Activated naive CD8-positive, alpha-beta T cell (primary cell): Measurements from ENCODE around the gene ANO2.
"Not testable (repeated sequence)": the region's sequence is repeated elsewhere in the genome, so short reads cannot be mapped to it uniquely, and the experiment has no call there.

Experiments
- H3K27ac Mint-ChIP-seq: one replicate; pipeline ENCODE4 v1.8.0; 2021; ENCODE audit warnings: mixed read lengths
- H3K27me3 Mint-ChIP-seq: one replicate; pipeline ENCODE4 v1.8.0; 2021; ENCODE audit warnings: mixed read lengths
- H3K36me3 Mint-ChIP-seq: one replicate; pipeline ENCODE4 v1.8.0; 2021; ENCODE audit warnings: mixed read lengths
- H3K4me1 Mint-ChIP-seq: one replicate; pipeline ENCODE4 v1.8.0; 2021; ENCODE audit warnings: low read depth, mixed read lengths
- H3K4me3 Mint-ChIP-seq: one replicate; pipeline ENCODE4 v1.8.0; 2021; ENCODE audit warnings: mild to moderate bottlenecking, mixed read lengths
- H3K9me3 Mint-ChIP-seq: one replicate; pipeline ENCODE4 v1.8.0; 2021; ENCODE audit warnings: low read depth, mixed read lengths

ANO2 gene

DNA sequence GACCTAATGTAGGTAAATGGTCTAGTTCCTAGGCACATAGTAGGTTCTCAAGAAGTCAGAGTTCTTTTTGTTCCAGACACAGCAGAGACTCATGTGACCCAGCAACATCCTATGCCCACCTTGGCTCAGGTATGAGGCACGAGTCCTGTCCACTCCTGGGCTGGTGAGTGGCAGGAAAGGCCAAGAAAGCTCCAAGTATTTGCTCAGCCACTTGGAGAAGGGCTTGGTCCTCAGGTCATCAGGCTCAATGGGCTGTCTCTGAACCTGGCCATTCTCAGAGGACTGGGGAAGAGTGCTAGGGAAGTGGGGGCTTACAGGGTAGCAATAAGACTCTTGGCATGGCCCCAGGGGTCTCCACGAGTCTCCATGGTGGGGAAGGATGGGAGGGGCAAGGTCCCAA lies 260.1 kb downstream of the ANO2 start:
- H3K27me3 Mint-ChIP-seq, result peaks cover 4% of the 10 kb centered on the region
- no peak overlapping the region for H3K4me3 Mint-ChIP-seq
- H3K4me1 Mint-ChIP-seq, result no peaks in the 10 kb centered on the region
- H3K9me3 Mint-ChIP-seq, result no peaks in the 10 kb centered on the region
- no peak overlapping the region for H3K27ac Mint-ChIP-seq
- H3K36me3 Mint-ChIP-seq, result no peaks in the 10 kb centered on the region

GRCh38 chr12:5682581-5682980 lies 262.5 kb downstream of the ANO2 start:
- H3K4me1 Mint-ChIP-seq, result no peaks in the 10 kb centered on the region
- no peaks in the 10 kb centered on the region for H3K36me3 Mint-ChIP-seq
- peaks cover 6% of the 10 kb centered on the region for H3K27me3 Mint-ChIP-seq
- H3K4me3 Mint-ChIP-seq, result no peak overlapping the region
- H3K9me3 Mint-ChIP-seq, result no peaks in the 10 kb centered on the region
- no peak overlapping the region for H3K27ac Mint-ChIP-seq

GRCh38 chr12:5678176-5678575 lies 266.9 kb downstream of the ANO2 start:
- no peaks in the 10 kb centered on the region for H3K9me3 Mint-ChIP-seq
- H3K27me3 Mint-ChIP-seq, result peaks cover 5% of the 10 kb centered on the region

GRCh38 chr12:5669624-5670023 lies 275.4 kb downstream of the ANO2 start:
- not testable (repeated sequence) for H3K27ac Mint-ChIP-seq, H3K4me3 Mint-ChIP-seq, H3K36me3 Mint-ChIP-seq, H3K27me3 Mint-ChIP-seq, H3K9me3 Mint-ChIP-seq, H3K4me1 Mint-ChIP-seq

More at GRCh38 chr12:5678176-5678575, 266.9 kb downstream of the ANO2 start:
- Mint-ChIP-seq H3K4me3 (no peak overlapping the region), H3K36me3 (no peaks in the 10 kb centered on the region), H3K4me1 (no peaks in the 10 kb centered on the region), H3K27ac (no peak overlapping the region)

- Mint-ChIP-seq H3K4me1 (no peaks in the 10 kb centered on the region), H3K9me3 (no peaks in the 10 kb centered on the region), H3K4me3 (no peak overlapping the region), H3K27ac (no peak overlapping the region), H3K36me3 (no peaks in the 10 kb centered on the region), H3K27me3 (peaks cover 2% of the 10 kb centered on the region)
Observed at GRCh38 chr12:5665615-5666014, 279.4 kb downstream of the ANO2 start.

DNA sequence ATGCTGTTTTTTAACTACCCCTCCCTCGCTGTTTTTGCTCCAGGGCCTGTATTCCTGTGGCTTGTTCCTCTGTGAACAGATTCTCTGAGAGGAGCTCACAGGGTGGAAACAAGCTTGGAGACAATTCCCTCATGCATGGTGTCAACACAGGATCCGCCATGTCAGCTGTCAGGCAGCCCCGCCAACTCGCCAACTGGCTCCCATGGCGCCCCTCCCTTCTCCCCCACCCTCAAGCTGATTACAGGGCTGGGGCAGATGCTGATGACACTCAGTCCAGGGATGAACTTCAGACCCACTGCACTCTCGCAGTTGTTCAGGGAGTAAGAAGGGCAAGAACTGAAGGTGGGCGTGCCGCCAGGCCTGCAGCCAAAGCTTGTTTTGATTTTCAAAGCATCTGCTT lies 283.2 kb downstream of the ANO2 start:
- H3K27ac Mint-ChIP-seq, result no peak overlapping the region
- H3K36me3 Mint-ChIP-seq, result no peaks in the 10 kb centered on the region
- no peaks in the 10 kb centered on the region for H3K9me3 Mint-ChIP-seq
- no peaks in the 10 kb centered on the region for H3K27me3 Mint-ChIP-seq
- no peak overlapping the region for H3K4me3 Mint-ChIP-seq
- no peaks in the 10 kb centered on the region for H3K4me1 Mint-ChIP-seq

DNA sequence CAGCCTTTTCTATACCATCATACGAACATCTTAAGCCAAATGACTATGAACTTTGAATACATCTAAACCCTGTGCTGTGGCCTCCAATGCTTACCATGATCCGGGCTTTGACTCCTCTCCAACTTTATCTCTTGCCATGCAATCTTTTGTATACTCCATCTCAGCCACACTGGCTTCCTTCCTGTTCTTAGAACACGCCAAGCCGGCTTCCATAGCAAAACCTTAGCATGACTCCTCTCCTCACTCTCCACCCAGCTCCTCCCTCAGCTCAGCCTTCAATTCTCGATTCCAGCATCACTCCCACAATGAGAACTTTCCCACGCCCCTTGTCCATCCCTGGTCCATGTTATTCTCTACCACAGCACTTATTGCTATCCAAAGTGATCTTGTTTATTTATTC lies 284.8 kb downstream of the ANO2 start:
- no peak overlapping the region for H3K27ac Mint-ChIP-seq
- H3K27me3 Mint-ChIP-seq, result no peaks in the 10 kb centered on the region
- H3K4me3 Mint-ChIP-seq, result no peak overlapping the region
- no peaks in the 10 kb centered on the region for H3K9me3 Mint-ChIP-seq
- no peaks in the 10 kb centered on the region for H3K4me1 Mint-ChIP-seq
- H3K36me3 Mint-ChIP-seq, result no peaks in the 10 kb centered on the region

GRCh38 chr12:5658339-5658941 lies 286.6 kb downstream of the ANO2 start:
- H3K4me3 Mint-ChIP-seq, H3K27ac Mint-ChIP-seq, H3K27me3 Mint-ChIP-seq, H3K4me1 Mint-ChIP-seq, H3K36me3 Mint-ChIP-seq, H3K9me3 Mint-ChIP-seq: not testable (repeated sequence)

DNA sequence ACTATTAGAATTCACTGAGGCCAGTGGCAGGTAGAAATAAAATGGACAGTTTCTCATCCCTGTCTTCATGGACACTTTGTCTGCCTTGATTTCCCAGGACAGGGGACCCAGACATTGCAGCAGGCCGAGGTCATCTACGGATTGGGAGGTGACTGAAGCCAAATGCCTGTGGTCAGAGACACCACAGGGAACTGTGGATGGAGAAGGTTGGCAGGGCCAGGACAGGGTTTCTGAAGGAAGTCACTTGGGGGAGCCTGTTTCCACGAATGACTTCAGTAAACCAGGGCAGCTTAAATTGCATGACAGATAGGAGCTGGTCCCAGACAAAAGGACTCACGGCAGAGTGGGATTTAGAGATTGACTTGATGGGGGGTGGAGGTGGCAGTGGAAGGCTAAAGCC lies 288.2 kb downstream of the ANO2 start:
- Mint-ChIP-seq H3K36me3 (no peaks in the 10 kb centered on the region), H3K4me1 (no peaks in the 10 kb centered on the region), H3K27me3 (peaks cover 2% of the 10 kb centered on the region), H3K9me3 (no peaks in the 10 kb centered on the region), H3K27ac (no peak overlapping the region), H3K4me3 (no peak overlapping the region)

DNA sequence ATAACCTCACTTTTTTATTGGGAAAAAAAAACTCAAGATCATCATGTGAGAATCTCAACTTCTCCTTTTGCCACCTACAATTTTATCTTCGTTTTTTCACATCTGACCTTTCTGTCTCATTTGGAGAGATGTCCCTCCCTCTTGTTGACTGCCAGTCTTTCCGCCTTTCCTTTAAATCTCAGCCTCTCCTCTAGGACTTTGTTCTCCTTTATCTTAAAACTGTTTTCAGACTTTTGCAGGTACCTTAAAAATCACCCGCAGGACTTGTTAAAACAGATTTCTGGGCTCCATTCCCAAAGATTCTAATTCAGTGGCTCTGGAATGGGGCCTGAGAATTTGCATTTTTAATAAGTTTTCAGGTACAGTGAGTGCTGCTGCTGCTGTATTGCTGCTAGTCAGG lies 289.9 kb downstream of the ANO2 start:
- H3K27me3 Mint-ChIP-seq, result peaks cover 2% of the 10 kb centered on the region
- no peak overlapping the region for H3K4me3 Mint-ChIP-seq
- H3K27ac Mint-ChIP-seq, result no peak overlapping the region
- H3K36me3 Mint-ChIP-seq, result no peaks in the 10 kb centered on the region
- no peaks in the 10 kb centered on the region for H3K4me1 Mint-ChIP-seq
- no peaks in the 10 kb centered on the region for H3K9me3 Mint-ChIP-seq

- H3K36me3 Mint-ChIP-seq, result no peaks in the 10 kb centered on the region
- no peaks in the 10 kb centered on the region for H3K9me3 Mint-ChIP-seq
- H3K27ac Mint-ChIP-seq, result no peak overlapping the region
- no peaks in the 10 kb centered on the region for H3K4me1 Mint-ChIP-seq
- no peak overlapping the region for H3K4me3 Mint-ChIP-seq
- peaks cover 2% of the 10 kb centered on the region for H3K27me3 Mint-ChIP-seq
Observed at GRCh38 chr12:5654019-5654418, 291.0 kb downstream of the ANO2 start.

DNA sequence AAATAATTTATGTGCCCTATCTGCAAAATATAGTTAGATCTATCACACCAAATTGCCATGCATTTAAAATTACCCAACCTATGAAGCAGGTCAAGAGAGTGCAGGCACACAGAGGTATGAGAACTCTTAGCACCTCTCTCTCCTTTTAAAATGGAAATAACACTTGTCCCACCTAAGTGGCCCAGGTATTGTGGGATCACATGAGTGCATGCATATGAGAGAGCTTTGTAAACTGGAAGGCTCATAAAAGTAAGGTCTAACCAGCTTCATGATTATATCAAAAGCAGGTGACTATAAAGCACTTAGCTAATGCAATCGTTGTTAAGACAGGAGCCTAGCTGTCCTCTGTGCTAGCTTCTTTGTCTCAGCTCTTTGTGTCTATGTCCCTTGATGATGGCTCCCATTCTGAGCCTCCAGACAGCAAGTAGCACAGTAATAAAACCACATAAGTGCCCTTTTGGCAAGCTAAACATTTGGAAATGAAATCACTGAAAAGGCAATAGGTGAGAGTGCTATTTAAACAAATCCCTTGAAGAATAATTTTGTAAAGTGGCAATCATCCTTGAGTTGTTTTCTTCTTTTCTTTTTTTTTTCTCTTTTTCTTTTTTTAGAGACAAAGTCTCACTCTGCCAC lies 294.1 kb downstream of the ANO2 start:
- Mint-ChIP-seq H3K4me1 (no peaks in the 10 kb centered on the region), H3K36me3 (no peaks in the 10 kb centered on the region), H3K27ac (no peak overlapping the region), H3K27me3 (peaks cover 5% of the 10 kb centered on the region), H3K4me3 (no peak overlapping the region), H3K9me3 (no peaks in the 10 kb centered on the region)

GRCh38 chr12:5650281-5650680 lies 294.8 kb downstream of the ANO2 start:
- Mint-ChIP-seq H3K27me3 (peaks cover 5% of the 10 kb centered on the region), H3K9me3 (no peaks in the 10 kb centered on the region), H3K27ac (no peak overlapping the region), H3K4me3 (no peak overlapping the region), H3K36me3 (no peaks in the 10 kb centered on the region), H3K4me1 (no peaks in the 10 kb centered on the region)

GRCh38 chr12:5648692-5649359 lies 296.2 kb downstream of the ANO2 start:
- H3K36me3 Mint-ChIP-seq, result no peaks in the 10 kb centered on the region
- no peaks in the 10 kb centered on the region for H3K9me3 Mint-ChIP-seq
- H3K4me3 Mint-ChIP-seq, result no peak overlapping the region
- no peaks in the 10 kb centered on the region for H3K4me1 Mint-ChIP-seq
- H3K27me3 Mint-ChIP-seq, result peaks cover 5% of the 10 kb centered on the region
- no peak overlapping the region for H3K27ac Mint-ChIP-seq

GRCh38 chr12:5643266-5643665 lies 301.8 kb downstream of the ANO2 start:
- H3K4me3 Mint-ChIP-seq, result no peak overlapping the region
- H3K27me3 Mint-ChIP-seq, result peaks cover 13% of the 10 kb centered on the region
- no peaks in the 10 kb centered on the region for H3K36me3 Mint-ChIP-seq
- H3K9me3 Mint-ChIP-seq, result no peaks in the 10 kb centered on the region
- no peak overlapping the region for H3K27ac Mint-ChIP-seq
- H3K4me1 Mint-ChIP-seq, result no peaks in the 10 kb centered on the region

- Mint-ChIP-seq H3K36me3 (no peaks in the 10 kb centered on the region), H3K27me3 (peaks cover 15% of the 10 kb centered on the region)
Observed at GRCh38 chr12:5637698-5638097, 307.4 kb downstream of the ANO2 start.

More at GRCh38 chr12:5637698-5638097, 307.4 kb downstream of the ANO2 start:
- peaks cover 6% of the 10 kb centered on the region for H3K4me1 Mint-ChIP-seq
- H3K9me3 Mint-ChIP-seq, result no peaks in the 10 kb centered on the region
- H3K27ac Mint-ChIP-seq, result no peak overlapping the region
- H3K4me3 Mint-ChIP-seq, result no peak overlapping the region
